H9 (cell line): ENCODE data around the gene MAP3K20. TPM values are rescaled to one million over a fixed set of nuclear protein-coding genes. Genes with fewer than 3 reads are reported as not detected.

Source experiments
- DNase-seq: peaks from one replicate; pipeline ENCODE4 v3.0.0-alpha.2; 2017
- H2AFZ ChIP-seq: one replicate; pipeline ENCODE4 v1.6.1; 2013; ENCODE audit warnings: mild to moderate bottlenecking, low read length, control low read depth, moderate library complexity
- H2AK5ac ChIP-seq: 2 replicates; pipeline ENCODE4 v1.6.1; 2013; ENCODE audit warnings: low read length, control low read depth, mixed read lengths; ENCODE audit not compliant: insufficient read length
- H2BK120ac ChIP-seq: one replicate; pipeline ENCODE4 v1.6.1; 2013; ENCODE audit warnings: low read depth, mild to moderate bottlenecking, low read length, control low read depth, inconsistent platforms; ENCODE audit not compliant: poor library complexity, severe bottlenecking
- H2BK12ac ChIP-seq: 2 replicates; pipeline ENCODE4 v1.6.1; 2013; ENCODE audit warnings: low read length, control low read depth, mixed read lengths, low read depth; ENCODE audit not compliant: insufficient read length
- H2BK15ac ChIP-seq: 2 replicates; pipeline ENCODE4 v1.6.1; 2013; ENCODE audit warnings: low read depth, low read length, control low read depth
- H2BK20ac ChIP-seq: one replicate; pipeline ENCODE4 v1.6.1; 2013; ENCODE audit warnings: low read depth, mild to moderate bottlenecking, low read length, control low read depth, inconsistent platforms; ENCODE audit not compliant: poor library complexity, severe bottlenecking
- H2BK5ac ChIP-seq: 2 replicates; pipeline ENCODE4 v1.6.1; 2013; ENCODE audit warnings: low read length, control low read depth, mixed read lengths; ENCODE audit not compliant: insufficient read length
- H3K14ac ChIP-seq: 2 replicates; pipeline ENCODE4 v1.6.1; 2013; ENCODE audit warnings: low read length, control low read depth; ENCODE audit not compliant: insufficient read depth
- H3K18ac ChIP-seq: 2 replicates; pipeline ENCODE4 v1.6.1; 2013; ENCODE audit warnings: low read depth, mild to moderate bottlenecking, mixed read lengths, low read length, control low read depth; ENCODE audit not compliant: insufficient read length
- H3K23ac ChIP-seq: 2 replicates; pipeline ENCODE4 v1.6.1; 2013; ENCODE audit warnings: low read length, control low read depth, mixed read lengths, low read depth; ENCODE audit not compliant: insufficient read length
- H3K23me2 ChIP-seq: 2 replicates; pipeline ENCODE4 v1.6.1; 2013; ENCODE audit warnings: low read depth, mild to moderate bottlenecking, mixed read lengths, low read length, control low read depth; ENCODE audit not compliant: insufficient read length, poor library complexity, severe bottlenecking
- H3K27ac ChIP-seq: 2 replicates; pipeline ENCODE4 v1.5.1; 2013; ENCODE audit warnings: low read length, control low read depth, mixed read lengths, low read depth; ENCODE audit not compliant: insufficient read length
- H3K27me3 ChIP-seq: 2 replicates; pipeline ENCODE4 v1.6.1; 2013; ENCODE audit warnings: low read length, control low read depth, inconsistent platforms; ENCODE audit not compliant: insufficient read depth
- H3K4ac ChIP-seq: 2 replicates; pipeline ENCODE4 v1.6.1; 2013; ENCODE audit warnings: low read depth, mild to moderate bottlenecking, control low read depth, inconsistent platforms, low read length, moderate library complexity
- H3K4me1 ChIP-seq: 2 replicates; pipeline ENCODE4 v1.6.1; 2013; ENCODE audit warnings: low read length, control low read depth, inconsistent platforms; ENCODE audit not compliant: insufficient read depth
- H3K4me2 ChIP-seq: 2 replicates; pipeline ENCODE4 v1.6.1; 2013; ENCODE audit warnings: low read length, control low read depth, mixed read lengths; ENCODE audit not compliant: insufficient read length, insufficient read depth
- H3K56ac ChIP-seq: 2 replicates; pipeline ENCODE4 v1.6.1; 2013; ENCODE audit warnings: low read depth, mild to moderate bottlenecking, mixed read lengths, low read length, control low read depth; ENCODE audit not compliant: insufficient read length
- H3K79me1 ChIP-seq: 2 replicates; pipeline ENCODE4 v1.6.1; 2013; ENCODE audit warnings: low read depth, mild to moderate bottlenecking, moderate library complexity, low read length, control low read depth, inconsistent platforms; ENCODE audit not compliant: insufficient read depth, poor library complexity, severe bottlenecking
- H3K79me2 ChIP-seq: 2 replicates; pipeline ENCODE4 v1.6.1; 2013; ENCODE audit warnings: low read length, control low read depth, inconsistent platforms; ENCODE audit not compliant: insufficient read depth
- H3K9ac ChIP-seq: 2 replicates; pipeline ENCODE4 v1.6.1; 2013; ENCODE audit warnings: low read length, control low read depth, mixed read lengths; ENCODE audit not compliant: insufficient read length; ENCODE audit errors: extremely low read depth
- H3K9me3 ChIP-seq: one replicate; pipeline ENCODE4 v1.6.1; 2013; ENCODE audit warnings: low read depth, low read length, inconsistent platforms; ENCODE audit not compliant: control insufficient read depth
- H3T11ph ChIP-seq: one replicate; pipeline ENCODE4 v1.6.1; 2013; ENCODE audit warnings: mild to moderate bottlenecking, low read length, control low read depth, inconsistent platforms
- H4K20me1 ChIP-seq: one replicate; pipeline ENCODE4 v1.6.1; 2013; ENCODE audit not compliant: control insufficient read depth, insufficient read length, insufficient read depth
- H4K5ac ChIP-seq: 2 replicates; pipeline ENCODE4 v1.6.1; 2013; ENCODE audit warnings: low read depth, mild to moderate bottlenecking, mixed read lengths, low read length, control low read depth; ENCODE audit not compliant: insufficient read length
- H4K8ac ChIP-seq: replicated peaks from 2 replicates; pipeline ENCODE4 v1.6.1; 2013; ENCODE audit warnings: low read length, control low read depth, mixed read lengths, low read depth; ENCODE audit not compliant: insufficient read length
- H4K91ac ChIP-seq: 2 replicates; pipeline ENCODE4 v1.6.1; 2013; ENCODE audit warnings: low read depth, mild to moderate bottlenecking, moderate library complexity, mixed read lengths, low read length, control low read depth; ENCODE audit not compliant: insufficient read length
- H3K27ac Mint-ChIP-seq, 3 experiments: 2 replicates in 2 of 3; 3 replicates in 1 of 3; pipeline ENCODE4 v1.8.0; 2020 to 2021; ENCODE audit warnings: mixed read lengths in 3 of 3, mild to moderate bottlenecking in 1 of 3, moderate library complexity in 1 of 3
- H3K27me3 Mint-ChIP-seq: 2 replicates; pipeline ENCODE4 v1.8.0; 2021; ENCODE audit warnings: low read depth, mild to moderate bottlenecking, moderate library complexity, mixed read lengths
- H3K36me3 Mint-ChIP-seq, 3 experiments: 2 replicates in 2 of 3; 3 replicates in 1 of 3; pipeline ENCODE4 v1.8.0; 2020 to 2021; ENCODE audit warnings: low read depth in 3 of 3, mixed read lengths in 3 of 3; ENCODE audit not compliant: insufficient read depth in 1 of 3
- H3K4me1 Mint-ChIP-seq, 2 experiments: 2 replicates each; pipeline ENCODE4 v1.8.0; 2020; ENCODE audit warnings: mixed read lengths in 2 of 2
- H3K4me3 Mint-ChIP-seq, 2 experiments: 2 replicates in 1 of 2; 3 replicates in 1 of 2; pipeline ENCODE4 v1.8.0; 2020 to 2021; ENCODE audit warnings: mild to moderate bottlenecking in 2 of 2, mixed read lengths in 2 of 2, moderate library complexity in 1 of 2
- H3K9me3 Mint-ChIP-seq, 2 experiments: 2 replicates in 1 of 2; 3 replicates in 1 of 2; pipeline ENCODE4 v1.8.0; 2020; ENCODE audit warnings: mild to moderate bottlenecking in 2 of 2, mixed read lengths in 2 of 2, moderate library complexity in 1 of 2
- WGBS: extraction: QIAGEN DNeasy Blood & Tissue Kit; methylation state at CpG from one replicate; pipeline ENCODE4 v1.1.7; 2013; ENCODE audit warnings: missing lambda C conversion rate, low lambda C conversion rate, mixed read lengths; ENCODE audit not compliant: insufficient read length; ENCODE audit errors: extremely low coverage; 5-methylcytosine and 5-hydroxymethylcytosine counted together
- total RNA-seq: library from RNA; stranded (reverse); gene quantifications from 2 replicates; pipeline ENCODE4 v1.2.1, GENCODE V29; 2021
- TF ChIP-seq, protein P1 (sequence below): fragments of 200-600 bp; sonication (generic); conservative IDR thresholded peaks from 3 replicates; pipeline ENCODE4 v1.8.0; 2021; ENCODE audit warnings: antibody characterized with exemption, mild to moderate bottlenecking

The MAP3K20 gene
- total RNA-seq, 1 experiment from 2014 or later, result 8.7 TPM

DNA sequence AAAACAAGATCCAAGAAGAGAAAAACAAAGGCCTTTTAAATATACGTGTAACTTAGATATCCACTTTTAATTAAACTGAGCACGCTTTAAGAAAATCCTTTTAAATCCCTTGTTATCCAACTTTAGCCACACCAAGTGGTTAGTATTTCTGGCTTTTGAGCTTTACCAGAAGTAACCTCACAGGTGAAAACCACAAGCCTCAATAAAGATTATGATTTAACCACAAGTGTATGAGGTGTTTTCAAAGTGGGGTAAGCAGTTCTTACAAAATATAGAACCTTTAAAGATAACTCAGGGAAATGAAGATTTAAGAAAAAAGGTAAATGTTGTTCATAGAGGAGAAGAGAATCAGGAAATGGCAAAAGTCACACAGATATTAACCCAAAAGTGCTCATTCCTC is 220.6 kb downstream of the MAP3K20 start:
- Histone ChIP-seq H3K4me2 (no peak overlapping the region), H4K20me1 (no peaks in the 10 kb centered on the region), H3K4ac (no peak overlapping the region), H2BK5ac (no peak overlapping the region), H3T11ph (no peak overlapping the region), H3K18ac (no peak overlapping the region), H2BK15ac (no peak overlapping the region), H3K9ac (no peak overlapping the region), H3K4me1 (no peaks in the 10 kb centered on the region), H2BK20ac (no peak overlapping the region), H2AFZ (no peak overlapping the region), H3K9me3 (peaks cover 45% of the 10 kb centered on the region), H2AK5ac (no peak overlapping the region), H3K14ac (no peak overlapping the region), H3K23me2 (no peaks in the 10 kb centered on the region), H4K5ac (no peak overlapping the region), H3K23ac (no peak overlapping the region), H3K27me3 (no peaks in the 10 kb centered on the region), H3K56ac (no peak overlapping the region), H2BK12ac (no peak overlapping the region), H4K8ac (no peak overlapping the region), H3K27ac (no peak overlapping the region), H4K91ac (no peak overlapping the region), H3K79me2 (no peaks in the 10 kb centered on the region), H2BK120ac (no peak overlapping the region), H3K79me1 (no peaks in the 10 kb centered on the region)
- WGBS, result no CpG with 5 or more reads among the region's 2 CpGs
- TF ChIP-seq, protein P1, sequence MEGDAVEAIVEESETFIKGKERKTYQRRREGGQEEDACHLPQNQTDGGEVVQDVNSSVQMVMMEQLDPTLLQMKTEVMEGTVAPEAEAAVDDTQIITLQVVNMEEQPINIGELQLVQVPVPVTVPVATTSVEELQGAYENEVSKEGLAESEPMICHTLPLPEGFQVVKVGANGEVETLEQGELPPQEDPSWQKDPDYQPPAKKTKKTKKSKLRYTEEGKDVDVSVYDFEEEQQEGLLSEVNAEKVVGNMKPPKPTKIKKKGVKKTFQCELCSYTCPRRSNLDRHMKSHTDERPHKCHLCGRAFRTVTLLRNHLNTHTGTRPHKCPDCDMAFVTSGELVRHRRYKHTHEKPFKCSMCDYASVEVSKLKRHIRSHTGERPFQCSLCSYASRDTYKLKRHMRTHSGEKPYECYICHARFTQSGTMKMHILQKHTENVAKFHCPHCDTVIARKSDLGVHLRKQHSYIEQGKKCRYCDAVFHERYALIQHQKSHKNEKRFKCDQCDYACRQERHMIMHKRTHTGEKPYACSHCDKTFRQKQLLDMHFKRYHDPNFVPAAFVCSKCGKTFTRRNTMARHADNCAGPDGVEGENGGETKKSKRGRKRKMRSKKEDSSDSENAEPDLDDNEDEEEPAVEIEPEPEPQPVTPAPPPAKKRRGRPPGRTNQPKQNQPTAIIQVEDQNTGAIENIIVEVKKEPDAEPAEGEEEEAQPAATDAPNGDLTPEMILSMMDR, result no peak
- Mint-ChIP-seq H3K9me3 (peaks cover 60 to 64% of the 10 kb centered on the region in 2 experiments), H3K4me1 (peaks cover 0 to 8% of the 10 kb centered on the region in 2 experiments; a peak in 1 of 4 replicates), H3K27ac (no peak overlapping the region), H3K36me3 (peaks cover 28 to 70% (median 49%) of the 10 kb centered on the region in 3 experiments), H3K27me3 (peaks cover 3% of the 10 kb centered on the region), H3K4me3 (no peak overlapping the region)
- no peak for DNase-seq
